Measurements from ENCODE around the gene ZBTB20. TPM values are rescaled to one million over a fixed set of nuclear protein-coding genes. Genes with fewer than 3 reads are reported as not detected.

Gene ZBTB20
- total RNA-seq, 4 donors from 2014 or later, result 4.1 to 41.8 (median 11.6) TPM

GRCh38 chr3:114873591-114873990 is 273.5 kb downstream of the ZBTB20 start:
- Histone ChIP-seq H3K27ac (no peak overlapping the region), H3K36me3 (no peaks in the 10 kb centered on the region), H3K4me3 (no peak overlapping the region), H3K4me1 (peaks cover 0 to 21% (median 0%) of the 10 kb centered on the region in 3 donors), H3K27me3 (no peaks in the 10 kb centered on the region), H3K9me3 (no peaks in the 10 kb centered on the region)
- intact Hi-C loops (cut with DNase I), result no loop called here
- TF ChIP-seq CTCF (IDR thresholded peaks at IDR 0.05) (no peak), POLR2A (IDR thresholded peaks at IDR 0.05) (no peak)
- DNase-seq, result no peak
- 83 to 88% methylated on average over 1 of the region's 1 CpG for WGBS, 2 donors

DNA sequence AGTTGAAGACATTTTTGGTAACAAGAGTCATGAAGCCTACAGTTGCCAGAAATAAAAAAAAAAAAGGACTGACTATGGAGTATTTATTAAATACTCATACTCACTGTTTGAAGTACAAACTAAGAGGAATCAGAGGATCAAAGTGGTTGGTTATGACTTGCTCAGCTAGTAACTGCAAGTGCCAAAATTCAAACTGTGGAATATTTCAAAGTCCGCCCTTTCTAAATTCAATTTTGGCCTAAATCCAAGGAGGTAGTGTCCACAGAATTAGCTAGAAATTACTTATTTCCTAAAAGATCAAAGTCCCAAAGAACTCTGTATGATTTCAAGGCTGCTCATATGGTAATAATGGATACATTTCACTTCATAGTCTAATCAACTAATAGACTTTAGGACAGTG is 274.5 kb downstream of the ZBTB20 start:
- 50 to 61% methylated on average over 1 of the region's 1 CpG for WGBS, 2 donors
- Histone ChIP-seq H3K9me3 (no peaks in the 10 kb centered on the region), H3K4me3 (no peak overlapping the region), H3K27me3 (no peaks in the 10 kb centered on the region), H3K36me3 (no peaks in the 10 kb centered on the region), H3K27ac (no peak overlapping the region), H3K4me1 (peaks cover 0 to 21% (median 0%) of the 10 kb centered on the region in 3 donors)
- intact Hi-C loops (cut with DNase I), result no loop called here
- TF ChIP-seq CTCF (IDR thresholded peaks at IDR 0.05) (no peak), POLR2A (IDR thresholded peaks at IDR 0.05) (no peak)
- no peak for DNase-seq

DNA sequence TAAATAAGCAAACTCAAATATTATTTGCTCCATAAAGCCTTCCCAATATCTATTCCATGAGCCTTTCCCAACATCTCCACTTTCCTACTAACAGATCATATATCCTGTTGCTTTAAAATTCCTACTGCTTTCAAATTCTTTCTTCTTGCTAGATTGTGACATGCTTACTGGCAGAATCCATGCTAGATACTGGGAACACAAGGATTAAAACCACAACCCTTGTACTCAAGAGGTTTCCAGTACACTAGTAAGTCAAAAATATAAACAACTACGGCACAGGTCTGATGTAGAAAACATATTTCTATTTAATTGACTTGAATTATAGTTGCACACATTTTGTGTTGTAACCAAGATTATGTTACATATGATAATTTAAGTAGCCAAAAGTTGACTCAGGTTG is 275.0 kb downstream of the ZBTB20 start:
- H3K36me3 ChIP-seq, result no peaks in the 10 kb centered on the region
- H3K4me3 ChIP-seq, result no peak overlapping the region
- WGBS, 2 donors, result 59 to 78% methylated on average over 1 of the region's 1 CpG
- no peak for DNase-seq
- no peaks in the 10 kb centered on the region for H3K9me3 ChIP-seq
- H3K4me1 ChIP-seq, result peaks cover 0 to 21% (median 0%) of the 10 kb centered on the region in 3 donors
- no peak overlapping the region for H3K27ac ChIP-seq
- no peak for TF ChIP-seq CTCF (IDR thresholded peaks at IDR 0.05)
- TF ChIP-seq POLR2A (IDR thresholded peaks at IDR 0.05), result no peak
- H3K27me3 ChIP-seq, result no peaks in the 10 kb centered on the region
- intact Hi-C loops (cut with DNase I), result no loop called here

GRCh38 chr3:114867835-114868503 is 279.1 kb downstream of the ZBTB20 start:
- Histone ChIP-seq H3K36me3 (no peaks in the 10 kb centered on the region), H3K4me3 (no peak overlapping the region), H3K27ac (no peak overlapping the region), H3K27me3 (no peaks in the 10 kb centered on the region), H3K4me1 (peaks cover 0 to 22% (median 0%) of the 10 kb centered on the region in 3 donors), H3K9me3 (no peaks in the 10 kb centered on the region)
- DNase-seq, result no peak
- TF ChIP-seq POLR2A (IDR thresholded peaks at IDR 0.05) (no peak), CTCF (IDR thresholded peaks at IDR 0.05) (no peak)
- intact Hi-C loops (cut with DNase I), result no loop called here
- WGBS, 2 donors, result 85 to 92% methylated on average over 4 of the region's 4 CpGs

DNA sequence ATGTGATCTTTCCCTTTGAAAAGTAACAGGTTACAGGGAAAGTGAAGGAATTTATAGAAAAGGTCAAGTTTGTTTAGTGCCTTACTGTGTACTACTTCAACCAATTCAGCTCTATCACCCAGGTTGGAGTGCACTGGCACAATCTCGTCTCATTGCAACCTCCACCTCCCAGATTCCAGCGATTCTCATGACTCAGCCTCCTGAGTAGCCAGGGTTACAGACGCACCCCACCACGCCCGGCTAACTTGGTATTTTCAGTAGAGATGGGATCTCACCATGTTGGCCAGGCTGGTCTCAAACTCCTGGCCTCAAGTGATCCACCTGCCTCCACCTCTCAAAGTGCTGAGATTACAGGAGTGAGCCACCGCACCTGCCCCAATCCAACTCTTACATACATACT is 279.7 kb downstream of the ZBTB20 start:
- intact Hi-C loops (cut with DNase I), result no loop called here
- no peak overlapping the region for H3K27ac ChIP-seq

More for the DNA sequence above, 279.7 kb downstream of the ZBTB20 start:
- TF ChIP-seq POLR2A (IDR thresholded peaks at IDR 0.05) (no peak), CTCF (IDR thresholded peaks at IDR 0.05) (no peak)
- WGBS, 2 donors, result 84 to 100% methylated on average over 2 to 6 of the region's 6 CpGs
- Histone ChIP-seq H3K4me3 (no peak overlapping the region), H3K4me1 (peaks cover 0 to 20% (median 0%) of the 10 kb centered on the region in 3 donors), H3K36me3 (no peaks in the 10 kb centered on the region), H3K9me3 (no peaks in the 10 kb centered on the region), H3K27me3 (no peaks in the 10 kb centered on the region)
- DNase-seq, result no peak
